Mammary epithelial cell (primary cell): ENCODE measurements around the gene SIL1.

ENCODE experiments used
- EZH2 ChIP-seq: IDR thresholded peaks from 2 replicates; pipeline ENCODE4 v1.6.1; 2012; ENCODE audit warnings: low read length, inconsistent platforms, borderline replicate concordance
- TF ChIP-seq, protein P1 (sequence below), 2 donors: IDR thresholded peaks in 1 of 2; conservative IDR thresholded peaks in 1 of 2; 2 replicates each; pipeline ENCODE4 v1.5.1; 2011 to 2012; ENCODE audit warnings: inconsistent platforms in 2 of 2, low read length in 2 of 2, mild to moderate bottlenecking in 2 of 2, control low read depth in 1 of 2, low read depth in 1 of 2; ENCODE audit not compliant: insufficient read depth in 1 of 2; ENCODE audit errors: extremely low read depth in 1 of 2

DNA sequence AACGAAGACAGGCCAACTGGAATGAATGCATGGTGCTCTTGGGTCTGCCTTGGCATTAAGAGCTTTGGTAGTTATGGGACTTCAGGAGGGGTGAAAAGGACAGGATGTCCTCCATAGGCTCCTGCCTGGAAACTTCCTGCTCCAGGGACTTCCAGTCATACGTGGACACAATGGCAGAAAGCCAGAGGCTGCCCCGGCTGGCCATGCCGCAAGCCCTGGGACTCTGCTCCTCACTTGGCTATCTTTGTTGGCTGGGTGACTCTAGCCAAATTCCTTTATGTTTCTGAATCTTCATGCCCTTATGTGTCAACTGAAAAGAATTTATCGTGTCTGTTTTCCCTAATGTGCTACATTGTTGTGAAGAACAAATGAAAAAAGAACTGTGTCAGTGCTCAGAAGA lies 136.9 kb downstream of the SIL1 start:
- TF ChIP-seq, protein P1, sequence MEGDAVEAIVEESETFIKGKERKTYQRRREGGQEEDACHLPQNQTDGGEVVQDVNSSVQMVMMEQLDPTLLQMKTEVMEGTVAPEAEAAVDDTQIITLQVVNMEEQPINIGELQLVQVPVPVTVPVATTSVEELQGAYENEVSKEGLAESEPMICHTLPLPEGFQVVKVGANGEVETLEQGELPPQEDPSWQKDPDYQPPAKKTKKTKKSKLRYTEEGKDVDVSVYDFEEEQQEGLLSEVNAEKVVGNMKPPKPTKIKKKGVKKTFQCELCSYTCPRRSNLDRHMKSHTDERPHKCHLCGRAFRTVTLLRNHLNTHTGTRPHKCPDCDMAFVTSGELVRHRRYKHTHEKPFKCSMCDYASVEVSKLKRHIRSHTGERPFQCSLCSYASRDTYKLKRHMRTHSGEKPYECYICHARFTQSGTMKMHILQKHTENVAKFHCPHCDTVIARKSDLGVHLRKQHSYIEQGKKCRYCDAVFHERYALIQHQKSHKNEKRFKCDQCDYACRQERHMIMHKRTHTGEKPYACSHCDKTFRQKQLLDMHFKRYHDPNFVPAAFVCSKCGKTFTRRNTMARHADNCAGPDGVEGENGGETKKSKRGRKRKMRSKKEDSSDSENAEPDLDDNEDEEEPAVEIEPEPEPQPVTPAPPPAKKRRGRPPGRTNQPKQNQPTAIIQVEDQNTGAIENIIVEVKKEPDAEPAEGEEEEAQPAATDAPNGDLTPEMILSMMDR (conservative IDR thresholded peaks at IDR 0.05 in 1 of 2, IDR thresholded peaks at IDR 0.05 in 1 of 2; ENCODE audit: extremely low read depth in 1 of 2, insufficient read depth in 1 of 2, low read depth in 1 of 2, low read length in 2 of 2) = no peak
- no peak for TF ChIP-seq EZH2
